MM.1S (cell line): Measurements from ENCODE around the gene TGFBR3L.

Source experiments
- CTCF ChIP-seq: fragments of 300-600 bp; sonication (generic); IDR thresholded peaks from 2 replicates; pipeline ENCODE4 v1.5.1; 2016; ENCODE audit warnings: antibody characterized with exemption, low read length, mixed read lengths
- EZH2 ChIP-seq: fragments of 300-600 bp; sonication (generic); optimal IDR thresholded peaks from 2 replicates; pipeline ENCODE3; 2017; ENCODE audit warnings: low read depth, mild to moderate bottlenecking, antibody characterized with exemption, low read length, mixed read lengths
- EZH2phosphoT487 ChIP-seq: fragments of 300-600 bp; sonication (generic); IDR thresholded peaks from 2 replicates; pipeline ENCODE4 v1.6.1; 2018; ENCODE audit warnings: antibody characterized with exemption, low read length

- TF ChIP-seq EZH2phosphoT487 (no peak), CTCF (no peak), EZH2 (no peak)
Measured at GRCh38 chr19:7928334-7928706, 13.7 kb downstream of the TGFBR3L start.
